Measurements from ENCODE around the gene STARD8.

DNA sequence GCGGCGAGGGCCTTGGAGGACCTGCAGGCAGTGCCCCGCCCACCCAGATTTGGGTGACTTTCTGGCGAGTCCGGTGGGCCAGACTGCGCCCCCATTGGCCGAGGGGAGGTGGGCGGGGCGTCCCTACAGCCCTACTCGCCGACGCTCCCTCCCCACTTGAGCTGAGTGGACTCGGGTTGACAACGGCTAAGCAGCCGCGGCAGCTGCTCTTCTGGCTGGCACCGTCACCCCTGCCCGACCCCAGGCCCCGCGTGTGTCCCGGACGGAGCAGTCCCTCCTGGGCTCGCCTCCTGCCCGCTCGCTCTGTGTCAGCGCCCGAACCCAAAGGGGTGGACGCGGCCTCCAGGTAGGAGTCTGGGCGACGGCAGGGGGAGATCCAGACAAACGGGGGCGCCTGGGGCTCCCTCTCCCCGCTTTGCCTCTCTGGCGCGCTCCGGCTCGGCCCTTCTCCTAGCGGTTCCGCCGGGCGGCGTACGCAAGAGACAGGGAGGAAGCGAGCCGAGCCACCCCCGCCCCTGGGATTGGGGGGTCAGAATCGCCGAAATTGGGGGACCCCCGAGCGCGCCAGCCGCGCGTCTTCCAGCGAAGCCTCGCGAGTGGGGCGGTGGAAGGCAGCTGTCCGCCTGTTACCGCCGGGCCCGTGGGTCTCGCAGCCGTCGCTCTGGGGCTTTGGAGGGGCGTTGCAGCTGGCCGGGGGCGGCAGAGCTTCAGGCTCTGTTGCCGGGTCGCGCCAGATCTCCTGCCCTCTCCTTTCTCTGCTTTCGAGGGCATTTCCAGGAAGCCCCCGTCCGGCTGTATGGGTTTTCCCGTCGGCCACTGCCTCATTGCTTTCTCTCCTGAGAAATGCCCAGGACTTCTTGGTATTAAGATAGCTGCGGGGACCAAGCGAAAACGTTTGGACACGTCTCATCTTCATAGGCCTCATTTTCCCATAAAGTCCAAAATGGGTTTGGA is 46.3 kb downstream of the STARD8 start:
- no peak for TF ChIP-seq SUZ12 (IDR thresholded peaks at IDR 0.05; ENCODE audit: extremely low read depth, insufficient read depth, insufficient read length)
- TF ChIP-seq ZNF274 (IDR thresholded peaks at IDR 0.05; ENCODE audit: low read depth, low read length) = no peak
- TF ChIP-seq YY1 (IDR thresholded peaks at IDR 0.05; ENCODE audit: insufficient read depth, insufficient read length) = no peak

All from NT2/D1 (cell line).